Measurements from ENCODE around the gene MPPED2. TPM values are rescaled to one million over a fixed set of nuclear protein-coding genes. Genes with fewer than 3 reads are reported as not detected.

MPPED2 gene
- polyA plus RNA-seq, 1 donor (not counting 4 experiments of a cell fraction or from before 2014, with no cell fraction given) = not detected

DNA sequence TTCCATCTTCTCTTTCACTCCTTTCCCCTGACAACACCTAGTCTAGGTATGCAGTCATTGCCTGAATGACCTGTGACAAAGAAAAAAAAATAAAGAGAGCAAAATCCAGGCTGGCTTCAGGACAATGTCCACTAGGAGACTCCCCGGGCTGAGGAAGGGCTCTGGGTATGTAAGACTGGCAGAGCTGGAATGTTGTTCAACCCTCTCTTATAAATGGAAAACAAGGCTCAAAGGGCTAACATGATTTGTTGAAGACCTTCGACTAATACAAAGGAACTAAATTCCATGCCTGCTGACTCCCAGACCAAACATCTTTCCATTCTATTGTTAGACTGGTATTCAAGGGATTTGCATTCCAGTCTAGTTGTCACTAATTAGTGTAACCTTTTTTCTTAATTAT lies 141.1 kb downstream of the MPPED2 start:
- dilution Hi-C loops (cut with MboI; ENCODE audit: extremely low pct_ligation_motif_present, low sequenced_read_pairs) = no loop called here
- FAIRE-seq (no peak), DNase-seq (ENCODE audit: low read depth, low spot score) (no peak)
- Histone ChIP-seq H2AFZ (ENCODE audit: control insufficient read depth, low read length) (no peak overlapping the region), H3K9me1 (ENCODE audit: control insufficient read depth, extremely low read depth, insufficient read depth, low read length) (no peaks in the 10 kb centered on the region), H3K27me3 (ENCODE audit: control insufficient read depth, extremely low read depth, insufficient read depth, low read length) (no peaks in the 10 kb centered on the region), H3K9ac (ENCODE audit: control insufficient read depth, extremely low read depth, insufficient read depth, low read length) (no peak overlapping the region), H4K20me1 (ENCODE audit: control insufficient read depth, extremely low read depth, insufficient read depth, low read length) (no peaks in the 10 kb centered on the region), H3K4me1 (ENCODE audit: control insufficient read depth, extremely low read depth, insufficient read depth, low read length) (no peaks in the 10 kb centered on the region), H3K27ac (ENCODE audit: control insufficient read depth, insufficient read depth, low read length) (no peak overlapping the region), H3K36me3 (ENCODE audit: control insufficient read depth in 2 of 2, extremely low read depth in 1 of 2, insufficient read depth in 2 of 2, low read length in 2 of 2) (no peaks in the 10 kb centered on the region), H3K4me2 (ENCODE audit: control insufficient read depth, extremely low read depth, insufficient read depth, low read depth, low read length) (no peak overlapping the region), H3K4me3 (ENCODE audit: control insufficient read depth in 2 of 3, extremely low read depth in 1 of 3, insufficient read depth in 2 of 3, low read depth in 1 of 3, low read length in 3 of 3) (no peak overlapping the region), H3K79me2 (ENCODE audit: control insufficient read depth, insufficient read depth, low read length) (no peaks in the 10 kb centered on the region), H3K9me3 (ENCODE audit: control insufficient read depth, low read depth, low read length) (no peaks in the 10 kb centered on the region)
- TF ChIP-seq, protein P1, sequence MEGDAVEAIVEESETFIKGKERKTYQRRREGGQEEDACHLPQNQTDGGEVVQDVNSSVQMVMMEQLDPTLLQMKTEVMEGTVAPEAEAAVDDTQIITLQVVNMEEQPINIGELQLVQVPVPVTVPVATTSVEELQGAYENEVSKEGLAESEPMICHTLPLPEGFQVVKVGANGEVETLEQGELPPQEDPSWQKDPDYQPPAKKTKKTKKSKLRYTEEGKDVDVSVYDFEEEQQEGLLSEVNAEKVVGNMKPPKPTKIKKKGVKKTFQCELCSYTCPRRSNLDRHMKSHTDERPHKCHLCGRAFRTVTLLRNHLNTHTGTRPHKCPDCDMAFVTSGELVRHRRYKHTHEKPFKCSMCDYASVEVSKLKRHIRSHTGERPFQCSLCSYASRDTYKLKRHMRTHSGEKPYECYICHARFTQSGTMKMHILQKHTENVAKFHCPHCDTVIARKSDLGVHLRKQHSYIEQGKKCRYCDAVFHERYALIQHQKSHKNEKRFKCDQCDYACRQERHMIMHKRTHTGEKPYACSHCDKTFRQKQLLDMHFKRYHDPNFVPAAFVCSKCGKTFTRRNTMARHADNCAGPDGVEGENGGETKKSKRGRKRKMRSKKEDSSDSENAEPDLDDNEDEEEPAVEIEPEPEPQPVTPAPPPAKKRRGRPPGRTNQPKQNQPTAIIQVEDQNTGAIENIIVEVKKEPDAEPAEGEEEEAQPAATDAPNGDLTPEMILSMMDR (optimal IDR thresholded peaks at IDR 0.05 in 1 of 3, IDR thresholded peaks at IDR 0.05 in 1 of 3, conservative IDR thresholded peaks at IDR 0.05 in 1 of 3; ENCODE audit: extremely low read depth in 1 of 3, insufficient read depth in 2 of 3, low read length in 3 of 3) = no peak
- TF ChIP-seq EZH2 (IDR thresholded peaks at IDR 0.05; ENCODE audit: low read length) = no peak

DNA sequence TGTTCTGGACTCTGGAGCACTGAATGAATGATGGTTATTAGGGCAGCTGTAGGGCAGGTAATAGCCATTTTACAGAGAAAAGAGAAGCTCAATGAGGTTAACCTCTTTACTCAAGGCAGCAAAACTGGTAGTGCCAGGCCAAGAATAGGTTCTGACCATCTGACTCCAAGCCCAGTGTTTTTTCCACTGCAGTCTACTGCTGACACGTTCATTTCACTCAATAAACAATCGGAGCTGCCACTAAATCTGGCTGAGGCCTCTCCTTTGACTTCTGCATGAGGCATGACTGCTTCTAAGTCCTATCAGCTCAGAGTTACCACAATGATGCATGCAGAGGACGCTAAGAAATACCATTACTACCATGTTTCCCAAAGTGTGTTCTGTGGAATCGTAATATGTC lies 145.6 kb downstream of the MPPED2 start:
- H3K4me3 ChIP-seq (ENCODE audit: control insufficient read depth in 2 of 3, extremely low read depth in 1 of 3, insufficient read depth in 2 of 3, low read depth in 1 of 3, low read length in 3 of 3) = no peak overlapping the region
- no peak for DNase-seq (ENCODE audit: low read depth, low spot score)
- H3K36me3 ChIP-seq (ENCODE audit: control insufficient read depth in 2 of 2, extremely low read depth in 1 of 2, insufficient read depth in 2 of 2, low read length in 2 of 2) = no peaks in the 10 kb centered on the region
- H3K9me1 ChIP-seq (ENCODE audit: control insufficient read depth, extremely low read depth, insufficient read depth, low read length) = no peaks in the 10 kb centered on the region
- H3K27me3 ChIP-seq (ENCODE audit: control insufficient read depth, extremely low read depth, insufficient read depth, low read length) = no peaks in the 10 kb centered on the region
- dilution Hi-C loops (cut with MboI; ENCODE audit: extremely low pct_ligation_motif_present, low sequenced_read_pairs) = no loop called here
- no peaks in the 10 kb centered on the region for H3K9me3 ChIP-seq (ENCODE audit: control insufficient read depth, low read depth, low read length)
- H3K27ac ChIP-seq (ENCODE audit: control insufficient read depth, insufficient read depth, low read length) = no peak overlapping the region
- no peak overlapping the region for H3K4me2 ChIP-seq (ENCODE audit: control insufficient read depth, extremely low read depth, insufficient read depth, low read depth, low read length)
- no peak overlapping the region for H3K9ac ChIP-seq (ENCODE audit: control insufficient read depth, extremely low read depth, insufficient read depth, low read length)
- no peak for FAIRE-seq
- no peaks in the 10 kb centered on the region for H3K4me1 ChIP-seq (ENCODE audit: control insufficient read depth, extremely low read depth, insufficient read depth, low read length)
- TF ChIP-seq EZH2 (IDR thresholded peaks at IDR 0.05; ENCODE audit: low read length) = no peak
- TF ChIP-seq, protein P1 (optimal IDR thresholded peaks at IDR 0.05 in 1 of 3, IDR thresholded peaks at IDR 0.05 in 1 of 3, conservative IDR thresholded peaks at IDR 0.05 in 1 of 3; ENCODE audit: extremely low read depth in 1 of 3, insufficient read depth in 2 of 3, low read length in 3 of 3) = no peak
- no peak overlapping the region for H2AFZ ChIP-seq (ENCODE audit: control insufficient read depth, low read length)
- H4K20me1 ChIP-seq (ENCODE audit: control insufficient read depth, extremely low read depth, insufficient read depth, low read length) = no peaks in the 10 kb centered on the region
- H3K79me2 ChIP-seq (ENCODE audit: control insufficient read depth, insufficient read depth, low read length) = no peaks in the 10 kb centered on the region

All from keratinocyte (primary cell).